Cardiac muscle cell (in vitro differentiated cells and primary cell): ENCODE results near the gene PPM1H. TPM values are rescaled to one million over a fixed set of nuclear protein-coding genes. Genes with fewer than 3 reads are reported as not detected.

Experiments used
- DNase-seq, 2 donors: peaks; one replicate each; pipeline versions ENCODE4 v3.0.0 to v3.0.0-alpha.2; 2010 to 2017; ENCODE audit warnings: low read depth in 1 of 2, low spot score in 1 of 2
- H3K27ac ChIP-seq: fragments of 200-600 bp; sonication (generic); 2 replicates; pipeline ENCODE4 v1.5.1; 2016
- H3K27me3 ChIP-seq: fragments of 200-600 bp; sonication (generic); 2 replicates; pipeline ENCODE4 v1.6.0; 2016; ENCODE audit warnings: control low read depth
- H3K36me3 ChIP-seq: fragments of 200-600 bp; sonication (generic); 2 replicates; pipeline ENCODE4 v1.5.1; 2016; ENCODE audit warnings: control low read depth
- H3K4me1 ChIP-seq: fragments of 200-600 bp; sonication (generic); 2 replicates; pipeline ENCODE4 v1.8.1; 2017; ENCODE audit warnings: low read depth, mild to moderate bottlenecking, mixed run types
- H3K4me3 ChIP-seq: fragments of 200-600 bp; sonication (generic); 2 replicates; pipeline ENCODE4 v1.5.1; 2016; ENCODE audit warnings: mild to moderate bottlenecking
- H3K9me3 ChIP-seq: fragments of 200-600 bp; sonication (generic); 2 replicates; pipeline ENCODE4 v1.5.1; 2017; ENCODE audit warnings: low read depth, mild to moderate bottlenecking, control low read depth
- CTCF ChIP-seq: IDR thresholded peaks from 2 replicates; pipeline ENCODE4 v1.5.1; 2012; ENCODE audit warnings: low read depth, mild to moderate bottlenecking, low read length
- polyA plus RNA-seq: library from polyadenylated mRNA; unstranded; fragments of >200 nt; fragmentation: Nextera tagmentation; extraction: Ambion mirVana; gene quantifications from 2 replicates; pipeline ENCODE4 v1.2.1, GENCODE V29; 2016
- total RNA-seq: library from RNA; depleted of rRNA; stranded (reverse); fragments of >200 nt; gene quantifications from 2 replicates; pipeline ENCODE4 v1.2.3, GENCODE V29; 2016

The PPM1H gene
- total and polyA plus RNA-seq, 2 experiments from 2014 or later, result 2.9 to 3.3 TPM

- no peak for TF ChIP-seq CTCF
Observed at GRCh38 chr12:62865937-62866336, 69.0 kb downstream of the PPM1H start.

GRCh38 chr12:62865065-62865464 lies 69.9 kb downstream of the PPM1H start:
- peaks cover 62% of the 10 kb centered on the region for H3K27me3 ChIP-seq
- H3K4me3 ChIP-seq, result no peak overlapping the region
- no peaks in the 10 kb centered on the region for H3K9me3 ChIP-seq
- no peak for DNase-seq
- H3K36me3 ChIP-seq, result no peaks in the 10 kb centered on the region
- H3K4me1 ChIP-seq, result peaks cover 24% of the 10 kb centered on the region
- H3K27ac ChIP-seq, result no peak overlapping the region
- no peak for TF ChIP-seq CTCF

More at GRCh38 chr12:62865937-62866336, 69.0 kb downstream of the PPM1H start:
- no peak for DNase-seq
- no peaks in the 10 kb centered on the region for H3K9me3 ChIP-seq
- H3K27me3 ChIP-seq, result peaks cover 59% of the 10 kb centered on the region
- H3K4me3 ChIP-seq, result no peak overlapping the region
- H3K27ac ChIP-seq, result no peak overlapping the region
- no peaks in the 10 kb centered on the region for H3K36me3 ChIP-seq
- H3K4me1 ChIP-seq, result peaks cover 24% of the 10 kb centered on the region

- Histone ChIP-seq H3K4me1 (peaks cover 15% of the 10 kb centered on the region), H3K4me3 (no peak overlapping the region), H3K27me3 (peaks cover 81% of the 10 kb centered on the region), H3K36me3 (no peaks in the 10 kb centered on the region), H3K9me3 (no peaks in the 10 kb centered on the region), H3K27ac (no peak overlapping the region)
- no peak for TF ChIP-seq CTCF
- peak in 1 of 2 donors; percentile 23 for DNase-seq
Observed at GRCh38 chr12:62862259-62862881, 72.6 kb downstream of the PPM1H start.

GRCh38 chr12:62861586-62861985 lies 73.4 kb downstream of the PPM1H start:
- Histone ChIP-seq H3K4me1 (peaks cover 7% of the 10 kb centered on the region), H3K36me3 (no peaks in the 10 kb centered on the region), H3K27me3 (peaks cover 89% of the 10 kb centered on the region), H3K9me3 (no peaks in the 10 kb centered on the region), H3K4me3 (no peak overlapping the region), H3K27ac (no peak overlapping the region)
- no peak for DNase-seq
- no peak for TF ChIP-seq CTCF

- no peak for TF ChIP-seq CTCF
- no peaks in the 10 kb centered on the region for H3K9me3 ChIP-seq
- no peaks in the 10 kb centered on the region for H3K36me3 ChIP-seq
- H3K4me1 ChIP-seq, result no peaks in the 10 kb centered on the region
- DNase-seq, result peak in 1 of 2 donors; percentile 53
- H3K27me3 ChIP-seq, result peaks cover 97% of the 10 kb centered on the region
- H3K27ac ChIP-seq, result no peak overlapping the region
- H3K4me3 ChIP-seq, result no peak overlapping the region
Observed at GRCh38 chr12:62860501-62861411, 74.2 kb downstream of the PPM1H start.
